ENCODE results near the gene NUDT14.

DNA sequence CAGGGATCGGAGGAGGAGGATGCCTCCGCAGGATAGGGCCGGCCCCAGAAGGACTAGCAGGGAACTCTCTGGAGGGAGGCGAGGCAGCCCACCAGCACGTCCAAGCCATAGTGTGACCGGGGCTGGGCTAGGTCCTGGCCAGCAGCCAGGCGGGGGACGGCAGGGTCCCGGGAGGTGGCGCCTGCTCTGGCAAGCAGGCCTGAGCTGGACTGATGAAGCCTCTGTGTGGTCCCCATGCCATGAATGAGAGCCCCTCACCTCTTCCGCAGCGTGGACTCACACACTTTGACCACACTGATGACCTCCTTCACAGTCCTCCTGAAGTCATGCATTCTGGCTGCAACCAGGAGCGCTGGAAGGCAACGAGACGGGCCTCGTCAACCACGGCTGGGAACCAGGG, 47.5 kb upstream of the NUDT14 start:
- TF ChIP-seq KLF16 (tag by site-specific recombination; IDR thresholded peaks at IDR 0.05) (no peak), ZSCAN23 (tag by site-specific recombination; IDR thresholded peaks at IDR 0.05) (no peak), CTCF (tag by site-specific recombination; IDR thresholded peaks at IDR 0.05) (no peak), ZNF366 (tag by site-specific recombination; conservative IDR thresholded peaks at IDR 0.05) (no peak), ZNF571 (tag by site-specific recombination; IDR thresholded peaks at IDR 0.05) (no peak), ZNF558 (tag by site-specific recombination; IDR thresholded peaks at IDR 0.05) (no peak), ZNF274 (IDR thresholded peaks at IDR 0.05; ENCODE audit: low read length) (no peak), ZNF274 (tag by site-specific recombination; IDR thresholded peaks at IDR 0.05; ENCODE audit: borderline replicate concordance) (no peak)

All from HEK293 (cell line).